Smooth muscle cell (in vitro differentiated cells): Measurements from ENCODE around the gene SOCS6. TPM values are rescaled to one million over a fixed set of nuclear protein-coding genes. Genes with fewer than 3 reads are reported as not detected.
A peak's percentile ranks its signal among the peaks of the same experiment; 100 is the strongest.

Experiments
- DNase-seq: peaks from one replicate; lab custom pipeline; 2025; ENCODE audit not compliant: unreplicated experiment; lab: John Stamatoyannopoulos, UW
- H2AFZ ChIP-seq: fragments of 200-600 bp; sonication (generic); 2 replicates; pipeline ENCODE4 v1.6.0; 2016; ENCODE audit warnings: antibody characterized with exemption, low read depth, mild to moderate bottlenecking
- H3F3A ChIP-seq: fragments of 200-600 bp; sonication (generic); 2 replicates; pipeline ENCODE4 v1.6.0; 2017; ENCODE audit warnings: antibody characterized with exemption, low read depth
- H3K27ac ChIP-seq: fragments of 200-600 bp; sonication (generic); 2 replicates; pipeline ENCODE4 v1.5.1; 2016; ENCODE audit warnings: low read depth, mild to moderate bottlenecking
- H3K27me3 ChIP-seq: fragments of 200-600 bp; sonication (generic); 2 replicates; pipeline ENCODE4 v1.6.1; 2016; ENCODE audit warnings: low read depth, mild to moderate bottlenecking
- H3K36me3 ChIP-seq: fragments of 200-600 bp; sonication (generic); 2 replicates; pipeline ENCODE4 v1.5.1; 2016; ENCODE audit warnings: low read depth
- H3K4me1 ChIP-seq: fragments of 200-600 bp; sonication (generic); 2 replicates; pipeline ENCODE4 v1.5.1; 2016; ENCODE audit warnings: low read depth
- H3K4me2 ChIP-seq: fragments of 200-600 bp; sonication (generic); 2 replicates; pipeline ENCODE4 v1.6.0; 2016; ENCODE audit warnings: mild to moderate bottlenecking
- H3K4me3 ChIP-seq: fragments of 200-600 bp; sonication (generic); 2 replicates; pipeline ENCODE4 v1.5.1; 2016; ENCODE audit warnings: mild to moderate bottlenecking
- H3K79me2 ChIP-seq: fragments of 200-600 bp; sonication (generic); 2 replicates; pipeline ENCODE4 v1.6.0; 2016; ENCODE audit warnings: low read depth, mild to moderate bottlenecking
- H3K9ac ChIP-seq: fragments of 200-600 bp; sonication (generic); 2 replicates; pipeline ENCODE4 v1.6.0; 2016; ENCODE audit warnings: low read depth
- H3K9me3 ChIP-seq: fragments of 200-600 bp; sonication (generic); replicated peaks from 2 replicates; pipeline ENCODE4 v1.5.1; 2016; ENCODE audit warnings: low read depth
- H4K20me1 ChIP-seq: fragments of 200-600 bp; sonication (generic); 2 replicates; pipeline ENCODE4 v1.6.0; 2016; ENCODE audit warnings: low read depth
- CTCF ChIP-seq: fragments of 200-600 bp; sonication (generic); IDR thresholded peaks from 2 replicates; pipeline ENCODE4 v1.5.1; 2017; ENCODE audit warnings: borderline replicate concordance, mild to moderate bottlenecking, antibody characterized with exemption; ENCODE audit not compliant: insufficient read depth, poor library complexity, severe bottlenecking
- WGBS: methylation state at CpG from one replicate; pipeline ENCODE4 v1.1.7; 2016; ENCODE audit warnings: low lambda C conversion rate; 5-methylcytosine and 5-hydroxymethylcytosine counted together
- polyA plus RNA-seq: library from polyadenylated mRNA; unstranded; fragments of >200 nt; fragmentation: Nextera tagmentation; extraction: Ambion mirVana; gene quantifications from 2 replicates; pipeline ENCODE4 v1.2.1, GENCODE V29; 2016
- total RNA-seq: library from RNA; depleted of rRNA; stranded (reverse); fragments of >200 nt; gene quantifications from 2 replicates; pipeline ENCODE4 v1.2.3, GENCODE V29; 2014

Gene SOCS6
- total and polyA plus RNA-seq, 2 experiments from 2014 or later: 8.5 to 38.0 TPM

GRCh38 chr18:70334728-70335329, 46.0 kb downstream of the SOCS6 start:
- no peak overlapping the region for H3K4me3 ChIP-seq
- H3K79me2 ChIP-seq: no peaks in the 10 kb centered on the region
- no peak overlapping the region for H2AFZ ChIP-seq
- H3K27ac ChIP-seq: peak overlapping the region; percentile 88
- no peak overlapping the region for H3K4me2 ChIP-seq
- TF ChIP-seq CTCF: no peak
- WGBS: 93% methylated on average over 5 of the region's 5 CpGs
- H3F3A ChIP-seq: peaks cover 26% of the 10 kb centered on the region
- H3K36me3 ChIP-seq: no peaks in the 10 kb centered on the region
- peak overlapping the region; percentile 8 for H3K9ac ChIP-seq
- H3K9me3 ChIP-seq: no peaks in the 10 kb centered on the region
- H3K27me3 ChIP-seq: no peaks in the 10 kb centered on the region
- H4K20me1 ChIP-seq: no peaks in the 10 kb centered on the region
- DNase-seq: no peak
- H3K4me1 ChIP-seq: peaks cover 12% of the 10 kb centered on the region

GRCh38 chr18:70335892-70336726, 47.3 kb downstream of the SOCS6 start:
- WGBS: 69% methylated on average over 5 of the region's 5 CpGs
- Histone ChIP-seq H3K4me2 (no peak overlapping the region), H3K27ac (peak overlapping the region; percentile 88), H3K9ac (peak overlapping the region; percentile 79), H4K20me1 (no peaks in the 10 kb centered on the region), H3K36me3 (no peaks in the 10 kb centered on the region), H2AFZ (no peak overlapping the region), H3K79me2 (no peaks in the 10 kb centered on the region), H3K4me3 (no peak overlapping the region), H3K27me3 (no peaks in the 10 kb centered on the region), H3F3A (peaks cover 26% of the 10 kb centered on the region), H3K9me3 (no peaks in the 10 kb centered on the region), H3K4me1 (peaks cover 12% of the 10 kb centered on the region)
- TF ChIP-seq CTCF: no peak
- DNase-seq: no peak

- Histone ChIP-seq H3K4me3 (no peak overlapping the region), H3K9ac (peak overlapping the region; percentile 79)
- 19% methylated on average over 4 of the region's 4 CpGs for WGBS
Observed at GRCh38 chr18:70337139-70337972, 48.5 kb downstream of the SOCS6 start.

More at GRCh38 chr18:70337139-70337972, 48.5 kb downstream of the SOCS6 start:
- no peak for TF ChIP-seq CTCF
- H2AFZ ChIP-seq: no peak overlapping the region
- H3K4me1 ChIP-seq: peaks cover 12% of the 10 kb centered on the region
- DNase-seq: no peak
- H3K9me3 ChIP-seq: no peaks in the 10 kb centered on the region
- H3K79me2 ChIP-seq: no peaks in the 10 kb centered on the region
- peak overlapping the region; percentile 88 for H3K27ac ChIP-seq
- no peaks in the 10 kb centered on the region for H3K36me3 ChIP-seq
- H4K20me1 ChIP-seq: no peaks in the 10 kb centered on the region
- peak overlapping the region; percentile 55 for H3K4me2 ChIP-seq
- H3F3A ChIP-seq: peaks cover 26% of the 10 kb centered on the region
- no peaks in the 10 kb centered on the region for H3K27me3 ChIP-seq
